Measurements from ENCODE around the gene KCNMA1.
"Not testable (repeated sequence)": the region's sequence is repeated elsewhere in the genome, so short reads cannot be mapped to it uniquely, and the experiment has no call there.

The KCNMA1 gene

GRCh38 chr10:77664008-77664407 is 26.4 kb upstream of the KCNMA1 start:
- DNase-seq (ENCODE audit: low spot score) = no peak

- DNase-seq (ENCODE audit: low spot score) = no peak
Measured at GRCh38 chr10:77661674-77662073, 24.1 kb upstream of the KCNMA1 start.

GRCh38 chr10:77661100-77661499 is 23.5 kb upstream of the KCNMA1 start:
- DNase-seq (ENCODE audit: low spot score) = no peak

- DNase-seq (ENCODE audit: low spot score) = not testable (repeated sequence)
Measured at GRCh38 chr10:77659046-77659670, 21.6 kb upstream of the KCNMA1 start.

- no peak for DNase-seq (ENCODE audit: low spot score)
Measured at GRCh38 chr10:77653210-77653609, 15.6 kb upstream of the KCNMA1 start.

GRCh38 chr10:77649333-77650331 is 12.0 kb upstream of the KCNMA1 start:
- no peak for DNase-seq (ENCODE audit: low spot score)

- no peak for DNase-seq (ENCODE audit: low spot score)
Measured at GRCh38 chr10:77648472-77648871, 10.9 kb upstream of the KCNMA1 start.

GRCh38 chr10:77647543-77648293 is 10.1 kb upstream of the KCNMA1 start:
- DNase-seq (ENCODE audit: low spot score) = no peak

GRCh38 chr10:77644557-77645243 is 7.1 kb upstream of the KCNMA1 start:
- no peak for DNase-seq (ENCODE audit: low spot score)

GRCh38 chr10:77643795-77644468 is 6.3 kb upstream of the KCNMA1 start:
- DNase-seq (ENCODE audit: low spot score) = peak; percentile 63

GRCh38 chr10:77641788-77642397 is 4.3 kb upstream of the KCNMA1 start:
- DNase-seq (ENCODE audit: low spot score) = peak; percentile 69

- DNase-seq (ENCODE audit: low spot score) = no peak
Measured at GRCh38 chr10:77641344-77641743, 3.7 kb upstream of the KCNMA1 start.

- DNase-seq (ENCODE audit: low spot score) = no peak
Measured at GRCh38 chr10:77640167-77640566, 2.6 kb upstream of the KCNMA1 start.

- no peak for DNase-seq (ENCODE audit: low spot score)
Measured at GRCh38 chr10:77639756-77640155, 2.1 kb upstream of the KCNMA1 start.

GRCh38 chr10:77638321-77639101 is 903 bp upstream of the KCNMA1 start:
- DNase-seq (ENCODE audit: low spot score) = peak; percentile 63

GRCh38 chr10:77636967-77637531 is 559 bp downstream of the KCNMA1 start:
- DNase-seq (ENCODE audit: low spot score) = peak; percentile 38

- no peak for DNase-seq (ENCODE audit: low spot score)
Measured at GRCh38 chr10:77636282-77636966, 1.2 kb downstream of the KCNMA1 start.

- no peak for DNase-seq (ENCODE audit: low spot score)
Measured at GRCh38 chr10:77635402-77636227, 2.0 kb downstream of the KCNMA1 start.
